ENCODE measurements around the gene TRIP13.
A peak's percentile ranks its signal among the peaks of the same experiment; 100 is the strongest.
"Not testable (repeated sequence)": the region's sequence is repeated elsewhere in the genome, so short reads cannot be mapped to it uniquely, and the experiment has no call there.

TRIP13 gene

GRCh38 chr5:849651-850301, 42.9 kb upstream of the TRIP13 start:
- Histone ChIP-seq H3K36me3 (ENCODE audit: control insufficient read depth in 2 of 2, insufficient read depth in 2 of 2, low read length in 2 of 2) (no peaks in the 10 kb centered on the region), H3K9ac (ENCODE audit: low read depth in 1 of 2, low read length in 2 of 2) (no peak overlapping the region), H3K27ac (ENCODE audit: low read depth in 2 of 2, low read length in 2 of 2) (no peak overlapping the region), H3K27me3 (ENCODE audit: control insufficient read depth in 2 of 2, insufficient read depth in 2 of 2, low read length in 2 of 2) (peaks cover 6 to 10% of the 10 kb centered on the region in 2 donors), H3K9me3 (ENCODE audit: control insufficient read depth in 2 of 2, low read length in 2 of 2) (no peaks in the 10 kb centered on the region), H3K4me3 (ENCODE audit: low read length in 2 of 2) (peak overlapping the region; percentile 15 to 28), H3K4me1 (ENCODE audit: control insufficient read depth in 2 of 2, insufficient read depth in 2 of 2, low read length in 2 of 2) (peaks cover 8 to 10% of the 10 kb centered on the region in 2 donors)

DNA sequence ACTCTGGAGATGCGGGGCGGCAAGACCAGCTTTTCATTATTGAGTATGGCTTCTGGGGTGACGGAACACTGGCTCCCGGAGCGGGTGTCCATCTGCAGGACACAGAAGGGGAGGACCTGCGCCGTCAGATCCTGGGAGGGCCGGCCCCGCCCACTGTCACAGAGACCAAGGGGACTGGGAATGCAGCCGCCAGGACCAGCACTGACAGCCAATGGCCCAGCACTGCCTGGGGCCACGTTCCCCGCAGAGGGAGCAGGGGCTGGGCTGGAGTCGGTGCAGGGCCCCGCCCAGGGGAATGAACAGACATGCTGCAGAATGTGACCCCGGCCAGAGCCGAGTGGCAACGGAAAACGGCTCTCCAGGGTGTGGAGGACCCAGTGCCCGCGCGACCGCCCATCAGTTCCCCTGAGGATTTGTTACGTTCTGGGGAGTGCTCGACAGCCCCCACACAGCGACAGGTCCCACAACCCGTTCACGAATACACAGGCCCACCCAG, 42.1 kb upstream of the TRIP13 start, which contains the start of gene ZDHHC11:
Gene ZDHHC11 (minus strand): TSS at position 476 of the 496 bp plus-strand sequence. CDS start 384 bp downstream, at position 92.
- peak within 1 kb of the TSS; percentile 15 to 28 for H3K4me3 ChIP-seq (ENCODE audit: low read length in 2 of 2)
- peaks cover 6 to 10% of the 10 kb centered on the region in 2 donors for H3K27me3 ChIP-seq (ENCODE audit: control insufficient read depth in 2 of 2, insufficient read depth in 2 of 2, low read length in 2 of 2)
- H3K36me3 ChIP-seq (ENCODE audit: control insufficient read depth in 2 of 2, insufficient read depth in 2 of 2, low read length in 2 of 2) = no peaks in the 10 kb centered on the region
- H3K4me1 ChIP-seq (ENCODE audit: control insufficient read depth in 2 of 2, insufficient read depth in 2 of 2, low read length in 2 of 2) = peaks cover 8 to 10% of the 10 kb centered on the region in 2 donors
- no peak within 1 kb of the TSS for H3K27ac ChIP-seq (ENCODE audit: low read depth in 2 of 2, low read length in 2 of 2)
- no peaks in the 10 kb centered on the region for H3K9me3 ChIP-seq (ENCODE audit: control insufficient read depth in 2 of 2, low read length in 2 of 2)
- no peak within 1 kb of the TSS for H3K9ac ChIP-seq (ENCODE audit: low read depth in 1 of 2, low read length in 2 of 2)

DNA sequence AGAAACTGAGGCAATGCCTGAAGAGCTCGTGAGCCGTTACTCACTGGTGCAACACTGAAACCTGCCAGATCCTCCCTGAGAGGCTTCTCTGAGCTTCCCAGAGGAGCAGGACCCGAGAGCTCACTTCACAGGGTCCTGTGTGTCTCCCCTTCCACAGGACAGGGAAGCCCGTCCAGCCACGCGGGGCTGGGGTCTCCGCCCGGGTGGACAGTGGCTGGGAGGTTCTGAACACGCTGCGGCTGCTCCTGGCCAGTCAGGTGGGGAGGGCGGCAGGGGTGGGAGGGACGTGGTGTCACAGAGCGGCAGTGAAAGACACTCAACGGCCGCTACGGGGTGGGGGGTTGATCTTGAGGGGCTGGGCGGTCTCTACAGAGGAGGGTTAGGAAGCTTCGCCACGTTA, 41.6 kb upstream of the TRIP13 start:
- Histone ChIP-seq H3K36me3 (ENCODE audit: control insufficient read depth in 2 of 2, insufficient read depth in 2 of 2, low read length in 2 of 2) (no peaks in the 10 kb centered on the region), H3K9me3 (ENCODE audit: control insufficient read depth in 2 of 2, low read length in 2 of 2) (no peaks in the 10 kb centered on the region), H3K27ac (ENCODE audit: low read depth in 2 of 2, low read length in 2 of 2) (no peak overlapping the region), H3K4me1 (ENCODE audit: control insufficient read depth in 2 of 2, insufficient read depth in 2 of 2, low read length in 2 of 2) (peaks cover 8 to 10% of the 10 kb centered on the region in 2 donors), H3K9ac (ENCODE audit: low read depth in 1 of 2, low read length in 2 of 2) (no peak overlapping the region), H3K27me3 (ENCODE audit: control insufficient read depth in 2 of 2, insufficient read depth in 2 of 2, low read length in 2 of 2) (peaks cover 6 to 10% of the 10 kb centered on the region in 2 donors), H3K4me3 (ENCODE audit: low read length in 2 of 2) (no peak overlapping the region)

- H3K36me3 ChIP-seq (ENCODE audit: control insufficient read depth in 2 of 2, insufficient read depth in 2 of 2, low read length in 2 of 2) = no peaks in the 10 kb centered on the region
- H3K9me3 ChIP-seq (ENCODE audit: control insufficient read depth in 2 of 2, low read length in 2 of 2) = no peaks in the 10 kb centered on the region
- no peak overlapping the region for H3K4me3 ChIP-seq (ENCODE audit: low read length in 2 of 2)
- H3K9ac ChIP-seq (ENCODE audit: low read depth in 1 of 2, low read length in 2 of 2) = no peak overlapping the region
- H3K27me3 ChIP-seq (ENCODE audit: control insufficient read depth in 2 of 2, insufficient read depth in 2 of 2, low read length in 2 of 2) = peaks cover 6 to 10% of the 10 kb centered on the region in 2 donors
- no peak overlapping the region for H3K27ac ChIP-seq (ENCODE audit: low read depth in 2 of 2, low read length in 2 of 2)
- H3K4me1 ChIP-seq (ENCODE audit: control insufficient read depth in 2 of 2, insufficient read depth in 2 of 2, low read length in 2 of 2) = peaks cover 8 to 10% of the 10 kb centered on the region in 2 donors
Observed at GRCh38 chr5:851553-851952, 41.1 kb upstream of the TRIP13 start.

DNA sequence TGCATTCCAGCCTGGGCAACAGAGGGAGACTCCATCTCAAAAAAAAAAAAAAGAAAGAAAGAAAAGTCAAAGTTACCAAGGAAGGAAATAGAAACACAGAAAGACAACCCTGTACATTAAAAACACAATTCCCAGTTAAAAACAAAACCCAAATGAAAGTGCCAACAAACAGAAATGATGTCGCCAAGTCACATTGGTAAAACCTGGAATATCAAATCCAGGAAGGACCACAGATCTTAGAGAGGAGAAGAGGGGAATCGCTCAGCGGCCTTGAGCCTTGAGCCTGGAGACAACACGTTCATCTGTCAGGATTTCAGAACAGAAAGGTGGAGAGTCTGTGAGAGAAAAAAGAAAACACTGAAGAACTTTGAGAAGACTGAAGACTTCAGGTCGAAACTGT, 40.7 kb upstream of the TRIP13 start:
- Histone ChIP-seq H3K4me1 (ENCODE audit: control insufficient read depth in 2 of 2, insufficient read depth in 2 of 2, low read length in 2 of 2) (peaks cover 8 to 10% of the 10 kb centered on the region in 2 donors), H3K36me3 (ENCODE audit: control insufficient read depth in 2 of 2, insufficient read depth in 2 of 2, low read length in 2 of 2) (no peaks in the 10 kb centered on the region), H3K4me3 (ENCODE audit: low read length in 2 of 2) (no peak overlapping the region), H3K9ac (ENCODE audit: low read depth in 1 of 2, low read length in 2 of 2) (no peak overlapping the region), H3K27me3 (ENCODE audit: control insufficient read depth in 2 of 2, insufficient read depth in 2 of 2, low read length in 2 of 2) (peaks cover 6 to 10% of the 10 kb centered on the region in 2 donors), H3K9me3 (ENCODE audit: control insufficient read depth in 2 of 2, low read length in 2 of 2) (no peaks in the 10 kb centered on the region), H3K27ac (ENCODE audit: low read depth in 2 of 2, low read length in 2 of 2) (no peak overlapping the region)

DNA sequence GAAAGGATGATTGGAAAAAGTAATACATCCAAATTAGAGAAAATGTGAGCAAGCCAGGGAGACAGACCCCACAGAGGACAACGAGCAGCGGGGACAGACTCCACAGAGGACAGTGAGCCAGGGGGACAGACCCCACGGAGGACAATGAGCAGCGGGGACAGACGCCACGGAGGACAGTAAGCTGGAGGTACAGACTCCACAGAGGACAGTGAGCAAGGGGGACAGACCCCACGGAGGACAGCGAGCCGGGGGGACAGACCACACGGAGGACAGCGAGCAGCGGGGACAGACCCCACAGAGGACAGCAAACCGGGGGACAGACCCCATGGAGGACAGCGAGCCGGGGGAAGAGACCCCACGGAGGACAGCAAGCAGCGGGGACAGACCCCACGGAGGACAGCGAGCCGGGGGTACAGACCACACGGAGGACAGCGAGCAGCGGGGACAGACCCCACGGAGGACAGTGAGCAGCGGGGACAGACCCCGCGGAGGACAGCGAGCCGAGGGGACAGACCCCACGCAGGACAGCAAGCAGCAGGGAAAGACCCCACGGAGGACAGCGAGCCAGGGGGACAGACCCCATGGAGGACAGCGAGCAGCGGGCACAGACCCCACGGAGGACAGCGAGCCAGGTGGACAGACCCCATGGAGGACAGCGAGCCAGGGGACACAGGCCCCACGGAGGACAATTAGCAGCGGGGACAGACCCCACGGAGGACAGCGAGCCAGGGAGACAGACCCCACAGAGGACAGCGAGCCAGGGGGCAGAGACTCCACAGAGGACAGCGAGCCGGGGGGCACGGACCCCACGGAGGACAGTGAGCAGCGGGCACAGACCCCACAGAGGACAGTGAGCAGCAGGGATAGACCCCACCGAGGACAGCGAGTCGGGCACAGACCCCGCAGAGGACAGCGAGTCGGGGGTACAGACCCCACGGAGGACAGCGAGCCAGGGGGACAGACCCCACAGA, 40.0 kb upstream of the TRIP13 start:
- Histone ChIP-seq H3K4me1 (ENCODE audit: control insufficient read depth in 2 of 2, insufficient read depth in 2 of 2, low read length in 2 of 2) (peaks cover 8 to 10% of the 10 kb centered on the region in 2 donors), H3K9ac (ENCODE audit: low read depth in 1 of 2, low read length in 2 of 2) (no peak overlapping the region), H3K27me3 (ENCODE audit: control insufficient read depth in 2 of 2, insufficient read depth in 2 of 2, low read length in 2 of 2) (peaks cover 6 to 10% of the 10 kb centered on the region in 2 donors), H3K36me3 (ENCODE audit: control insufficient read depth in 2 of 2, insufficient read depth in 2 of 2, low read length in 2 of 2) (no peaks in the 10 kb centered on the region), H3K4me3 (ENCODE audit: low read length in 2 of 2) (no peak overlapping the region), H3K27ac (ENCODE audit: low read depth in 2 of 2, low read length in 2 of 2) (no peak overlapping the region), H3K9me3 (ENCODE audit: control insufficient read depth in 2 of 2, low read length in 2 of 2) (no peaks in the 10 kb centered on the region)

DNA sequence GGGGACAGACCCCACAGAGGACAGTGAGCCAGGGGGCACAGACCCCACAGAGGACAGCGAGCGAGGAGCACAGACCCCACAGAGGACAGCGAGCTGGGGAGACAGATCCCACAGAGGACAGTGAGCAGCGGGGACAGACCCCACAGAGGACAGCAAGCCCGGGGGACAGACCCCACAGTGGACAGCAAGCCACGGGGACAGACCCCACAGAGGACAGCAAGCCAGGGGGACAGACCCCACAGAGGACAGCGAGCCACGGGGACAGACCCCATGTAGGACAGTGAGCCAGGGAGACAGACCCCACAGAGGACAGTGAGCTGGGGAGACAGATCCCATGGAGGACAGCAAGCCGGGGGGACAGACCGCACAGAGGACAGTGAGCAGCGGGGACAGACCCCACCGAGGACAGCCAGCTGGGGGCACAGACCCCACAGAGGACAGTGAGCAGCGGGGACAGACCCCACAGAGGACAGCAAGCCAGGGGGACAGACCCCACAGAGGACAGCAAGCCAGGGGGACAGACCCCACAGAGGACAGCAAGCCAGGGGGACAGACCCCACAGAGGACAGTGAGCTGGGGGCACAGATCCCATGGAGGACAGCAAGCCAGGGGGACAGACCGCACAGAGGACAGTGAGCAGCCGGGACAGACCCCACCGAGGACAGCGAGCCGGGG, 39.1 kb upstream of the TRIP13 start:
- not testable (repeated sequence) for H3K4me3 ChIP-seq (ENCODE audit: low read length in 2 of 2); H3K9ac ChIP-seq (ENCODE audit: low read depth in 1 of 2, low read length in 2 of 2); H3K27me3 ChIP-seq (ENCODE audit: control insufficient read depth in 2 of 2, insufficient read depth in 2 of 2, low read length in 2 of 2); H3K27ac ChIP-seq (ENCODE audit: low read depth in 2 of 2, low read length in 2 of 2); H3K4me1 ChIP-seq (ENCODE audit: control insufficient read depth in 2 of 2, insufficient read depth in 2 of 2, low read length in 2 of 2); H3K9me3 ChIP-seq (ENCODE audit: control insufficient read depth in 2 of 2, low read length in 2 of 2); H3K36me3 ChIP-seq (ENCODE audit: control insufficient read depth in 2 of 2, insufficient read depth in 2 of 2, low read length in 2 of 2)

DNA sequence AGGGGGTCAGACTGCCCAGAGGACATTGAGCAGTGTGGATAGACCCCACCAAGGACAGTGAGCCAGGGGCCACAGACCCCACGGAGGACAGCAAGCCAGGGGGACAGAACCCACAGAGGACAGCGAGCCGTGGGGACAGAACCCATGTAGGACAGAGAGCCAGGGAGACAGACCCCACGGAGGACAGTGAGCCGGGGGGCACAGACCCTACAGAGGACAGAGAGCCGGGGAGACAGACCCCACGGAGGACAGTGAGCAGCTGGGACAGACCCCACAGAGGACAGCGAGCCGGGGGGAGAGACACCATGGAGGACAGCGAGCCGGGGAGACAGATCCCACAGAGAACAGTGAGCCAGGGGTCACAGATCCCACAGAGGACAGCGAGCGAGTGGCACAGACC, 38.5 kb upstream of the TRIP13 start:
- Histone ChIP-seq H3K36me3 (ENCODE audit: control insufficient read depth in 2 of 2, insufficient read depth in 2 of 2, low read length in 2 of 2) (no peaks in the 10 kb centered on the region), H3K9ac (ENCODE audit: low read depth in 1 of 2, low read length in 2 of 2) (no peak overlapping the region), H3K4me1 (ENCODE audit: control insufficient read depth in 2 of 2, insufficient read depth in 2 of 2, low read length in 2 of 2) (peaks cover 8 to 10% of the 10 kb centered on the region in 2 donors), H3K9me3 (ENCODE audit: control insufficient read depth in 2 of 2, low read length in 2 of 2) (no peaks in the 10 kb centered on the region), H3K27me3 (ENCODE audit: control insufficient read depth in 2 of 2, insufficient read depth in 2 of 2, low read length in 2 of 2) (peaks cover 6 to 10% of the 10 kb centered on the region in 2 donors), H3K27ac (ENCODE audit: low read depth in 2 of 2, low read length in 2 of 2) (no peak overlapping the region), H3K4me3 (ENCODE audit: low read length in 2 of 2) (no peak overlapping the region)

GRCh38 chr5:854966-855743, 37.5 kb upstream of the TRIP13 start:
- Histone ChIP-seq H3K4me1 (ENCODE audit: control insufficient read depth in 2 of 2, insufficient read depth in 2 of 2, low read length in 2 of 2) (peaks cover 3 to 4% of the 10 kb centered on the region in 2 donors), H3K9ac (ENCODE audit: low read depth in 1 of 2, low read length in 2 of 2) (no peak overlapping the region), H3K36me3 (ENCODE audit: control insufficient read depth in 2 of 2, insufficient read depth in 2 of 2, low read length in 2 of 2) (no peaks in the 10 kb centered on the region), H3K27me3 (ENCODE audit: control insufficient read depth in 2 of 2, insufficient read depth in 2 of 2, low read length in 2 of 2) (peaks cover 3 to 10% of the 10 kb centered on the region in 2 donors), H3K4me3 (ENCODE audit: low read length in 2 of 2) (no peak overlapping the region), H3K9me3 (ENCODE audit: control insufficient read depth in 2 of 2, low read length in 2 of 2) (no peaks in the 10 kb centered on the region), H3K27ac (ENCODE audit: low read depth in 2 of 2, low read length in 2 of 2) (no peak overlapping the region)

Measured in mucosa of rectum (tissue), 2 donors.